GM12872 (cell line): ENCODE results near the gene UNC45A.

Experiments used
- CTCF ChIP-seq: IDR thresholded peaks from 3 replicates; pipeline ENCODE4 v1.5.1; 2011; ENCODE audit warnings: low read depth, mild to moderate bottlenecking, low read length, moderate library complexity; ENCODE audit not compliant: insufficient read depth

The UNC45A gene

DNA sequence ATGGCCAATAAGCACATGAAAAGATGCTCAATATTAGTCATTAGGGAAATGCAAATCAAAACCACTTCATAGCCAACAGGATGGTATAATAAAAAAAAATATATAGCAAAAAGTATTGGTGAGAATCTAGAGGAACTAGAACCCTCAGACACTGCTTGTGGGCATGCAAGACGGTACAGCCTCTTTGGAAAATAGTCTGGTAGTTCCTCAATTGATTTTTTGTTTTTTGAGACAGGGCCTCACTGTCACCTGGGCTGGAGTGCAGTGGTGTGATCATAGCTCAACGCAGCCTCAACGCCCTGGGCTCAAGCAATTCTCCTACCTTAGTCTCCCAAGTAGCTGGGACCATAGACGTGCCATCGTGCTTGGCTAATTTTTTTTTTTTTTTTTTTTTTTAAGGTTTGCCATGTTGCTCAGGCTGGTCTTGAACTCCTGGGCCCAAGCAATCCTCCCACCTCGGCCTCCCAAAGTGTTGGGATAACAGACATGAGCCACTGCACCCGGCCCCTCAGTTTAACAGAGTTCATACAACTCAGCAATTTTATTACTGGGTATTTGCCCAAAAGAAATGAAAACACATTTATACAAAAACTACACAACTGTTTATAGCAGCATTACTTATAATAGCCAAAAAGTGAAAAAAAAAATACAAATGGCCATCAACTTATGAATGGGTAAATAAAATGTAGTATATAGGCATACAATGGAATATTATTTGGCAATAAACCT, 54.1 kb downstream of the UNC45A start:
- no peak for TF ChIP-seq CTCF

DNA sequence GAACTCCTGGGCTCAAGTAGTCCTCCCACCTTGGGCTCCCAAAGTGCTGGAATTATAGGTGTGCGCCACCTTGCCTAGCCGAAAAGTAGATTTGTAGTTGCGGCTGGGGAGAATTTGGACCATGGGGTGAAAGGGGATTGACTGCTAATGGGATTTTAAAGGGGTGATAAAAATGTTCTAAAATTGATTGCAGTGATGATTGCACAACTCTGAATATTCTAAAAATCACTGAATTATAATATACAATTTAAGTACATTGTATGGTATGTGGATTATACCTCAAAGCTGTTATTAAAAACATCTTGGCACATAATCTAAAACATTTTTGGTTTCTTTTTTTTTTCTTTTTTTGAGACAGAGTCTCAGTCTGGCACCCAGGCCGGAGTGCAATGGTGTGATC, 55.4 kb downstream of the UNC45A start:
- no peak for TF ChIP-seq CTCF

DNA sequence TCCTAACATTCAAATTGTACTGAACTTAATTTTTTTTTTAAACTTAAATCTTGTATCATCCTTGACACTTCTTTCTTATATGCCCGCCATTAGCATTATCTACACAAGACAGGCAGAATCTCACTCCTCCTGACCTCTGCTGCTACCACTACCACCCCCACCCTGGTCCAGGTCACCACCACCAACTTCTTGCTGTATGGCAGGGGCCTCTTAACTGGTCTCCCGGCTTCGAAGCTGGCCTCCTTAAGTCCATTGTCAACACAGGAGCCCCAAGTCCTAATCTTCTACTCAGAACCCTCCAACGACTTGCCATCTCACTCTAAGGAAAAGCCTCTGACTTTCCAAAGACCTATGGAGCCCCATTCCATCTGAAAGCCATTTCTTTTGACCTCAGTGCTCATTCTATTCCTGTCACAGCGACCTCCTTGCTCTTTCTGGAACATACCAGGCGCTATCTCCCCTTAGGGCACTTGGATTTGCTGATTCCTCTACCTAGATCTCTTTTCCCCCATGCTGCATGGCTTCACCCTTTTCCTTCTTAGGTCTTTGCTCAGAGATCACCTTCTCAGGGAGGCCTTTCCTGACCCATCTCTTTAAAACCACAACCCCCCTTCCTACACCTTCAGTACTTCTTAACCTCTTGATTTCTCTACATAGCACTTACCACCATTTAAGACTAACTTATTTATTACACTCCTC, 56.7 kb downstream of the UNC45A start:
- TF ChIP-seq CTCF = no peak

- no peak for TF ChIP-seq CTCF
Observed at GRCh38 chr15:90994059-90994416, 59.0 kb downstream of the UNC45A start.

DNA sequence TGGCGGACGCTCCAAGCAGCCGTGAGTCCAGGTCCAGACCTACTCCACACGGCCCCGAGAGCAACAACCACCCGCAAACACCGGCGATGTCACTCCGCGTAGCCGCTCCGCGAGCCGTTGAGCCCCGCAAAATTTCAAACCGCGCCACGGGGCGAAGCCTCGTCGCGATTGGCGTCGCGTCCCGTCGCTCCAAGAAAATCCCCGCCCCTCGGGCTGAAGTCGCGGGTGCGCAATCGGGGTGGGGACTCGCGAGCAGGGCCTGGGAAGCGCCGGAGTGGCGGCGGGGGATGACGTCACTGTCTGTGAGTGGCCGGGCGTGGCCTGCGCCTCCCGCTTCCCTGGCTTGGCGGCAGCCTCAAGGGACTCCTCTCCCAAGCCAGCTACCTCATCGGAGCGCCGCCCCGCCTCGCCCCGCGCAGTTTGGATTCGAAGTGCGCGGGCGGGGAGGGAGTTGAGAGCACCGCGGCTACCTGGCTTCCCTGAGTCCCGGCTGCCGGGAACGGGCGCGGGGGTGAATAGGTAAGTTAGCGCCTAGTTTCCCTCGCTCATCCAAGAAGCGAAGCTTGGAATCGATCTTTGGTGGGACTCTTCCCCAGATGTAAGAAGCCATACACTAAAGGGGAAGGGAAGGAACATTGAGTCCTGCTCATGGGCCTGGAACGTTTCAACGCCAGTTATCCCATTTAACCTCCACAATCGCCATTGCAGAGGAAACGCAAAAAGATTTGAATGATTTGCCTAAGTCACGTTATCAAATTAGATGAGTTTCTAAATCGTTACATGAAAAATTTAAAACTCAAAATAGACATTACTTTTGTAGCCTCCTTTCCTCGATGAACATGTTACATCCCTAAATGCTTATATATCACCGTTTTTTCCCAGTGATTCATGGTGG, 59.6 kb downstream of the UNC45A start, which contains the start of gene PRC1:
Gene PRC1 (minus strand): TSS at position 119 of the 895 bp plus-strand sequence. CDS start 118 bp downstream, at position 1.
- TF ChIP-seq CTCF = no peak

- TF ChIP-seq CTCF = no peak
Observed at GRCh38 chr15:90998737-90999136, 63.7 kb downstream of the UNC45A start.

DNA sequence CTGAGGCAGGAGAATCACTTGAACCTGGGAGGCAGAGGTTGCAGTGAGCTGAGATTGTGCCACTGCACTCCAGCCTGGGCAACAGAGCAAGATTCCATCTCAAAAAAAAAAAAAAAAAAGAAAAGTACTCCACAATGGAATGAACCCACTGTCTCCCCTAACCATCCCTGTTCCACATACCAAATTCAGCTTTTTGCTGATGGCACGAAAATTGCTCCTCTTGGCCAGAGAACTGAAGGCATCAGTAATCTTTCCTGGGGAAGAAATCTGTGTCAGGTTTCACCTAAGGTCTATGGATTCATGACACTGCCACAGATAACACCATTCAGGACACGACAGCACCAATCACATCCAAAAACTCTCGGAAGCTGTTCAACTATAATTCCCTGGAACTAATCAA, 66.1 kb downstream of the UNC45A start:
- no peak for TF ChIP-seq CTCF
